ENCODE measurements around the gene DCAF5. TPM values are rescaled to one million over a fixed set of nuclear protein-coding genes. Genes with fewer than 3 reads are reported as not detected.

The DCAF5 gene
- total and polyA plus RNA-seq, 2 of the 13 experiments (the other 11 are each of a cell fraction or from before 2014, with no cell fraction given): 13.4 to 31.6 TPM

GRCh38 chr14:69191340-69192111, 38.6 kb upstream of the DCAF5 start, which contains the start of gene EXD2 (continued):
- TF ChIP-seq ZNF784 (CRISPR knock-in tag; IDR thresholded peaks at IDR 0.05; ENCODE audit: borderline replicate concordance): peak; percentile 76; the same call in 1 of the 2 replicates
- TF ChIP-seq NCOA1 (CRISPR knock-in tag; IDR thresholded peaks at IDR 0.05): no peak
- TF ChIP-seq SNRNP70 (IDR thresholded peaks at IDR 0.05; ENCODE audit: low read depth, low read length): no peak
- no peak for TF ChIP-seq RELA (CRISPR knock-in tag; IDR thresholded peaks at IDR 0.05)
- no peak for TF ChIP-seq JDP2 (CRISPR knock-in tag; IDR thresholded peaks at IDR 0.05; ENCODE audit: borderline replicate concordance)
- peak; percentile 50; the same call in 1 of the 2 replicates for TF ChIP-seq BHLHE40 (IDR thresholded peaks at IDR 0.05; ENCODE audit: low read length)
- TF ChIP-seq ZNF597 (CRISPR knock-in tag; IDR thresholded peaks at IDR 0.05): no peak
- TF ChIP-seq CSRNP2 (CRISPR knock-in tag; conservative IDR thresholded peaks at IDR 0.05; ENCODE audit: low read depth): no peak
- TF ChIP-seq EZH2 (conservative IDR thresholded peaks at IDR 0.05; ENCODE audit: low read depth, low read length): no peak
- peak; percentile 86 for TF ChIP-seq DMAP1 (CRISPR knock-in tag; IDR thresholded peaks at IDR 0.05)
- TF ChIP-seq FOXJ3 (CRISPR knock-in tag; IDR thresholded peaks at IDR 0.05; ENCODE audit: borderline replicate concordance): peak; percentile 62
- TF ChIP-seq TAF1 (CRISPR knock-in tag; IDR thresholded peaks at IDR 0.05): peak; percentile 58; the same call in 1 of the 2 replicates
- peak; percentile 59; the same call in 1 of the 2 replicates for TF ChIP-seq HNF1A (IDR thresholded peaks at IDR 0.05; ENCODE audit: low read depth)
- peak; percentile 74; the same call in 1 of the 2 replicates for TF ChIP-seq HNF1A (CRISPR knock-in tag; IDR thresholded peaks at IDR 0.05; ENCODE audit: borderline replicate concordance)
- 0 out of 2 replicates have a peak, but pooled peaks have one; percentile 64 for TF ChIP-seq ZNF12 (CRISPR knock-in tag; IDR thresholded peaks at IDR 0.05)
- TF ChIP-seq ZNF264 (CRISPR knock-in tag; IDR thresholded peaks at IDR 0.05): no peak; the same call in 1 of the 2 replicates
- TF ChIP-seq KAT8 (CRISPR knock-in tag; IDR thresholded peaks at IDR 0.05): peak; percentile 96
- TF ChIP-seq GABPA (IDR thresholded peaks at IDR 0.05; ENCODE audit: low read depth, low read length): peak; percentile 100
- peak; percentile 100 for TF ChIP-seq GABPA (CRISPR knock-in tag; IDR thresholded peaks at IDR 0.05; ENCODE audit: low read depth)
- peak; percentile 91 for TF ChIP-seq ZNF350 (CRISPR knock-in tag; IDR thresholded peaks at IDR 0.05; ENCODE audit: borderline replicate concordance, low read depth)

Data from HepG2 (cell line).